ENCODE data around the gene ARHGEF10L.

GRCh38 chr1:17539477-17540254, at the start of gene ARHGEF10L:
- TF ChIP-seq POLR2A (IDR thresholded peaks at IDR 0.05) (peak in 1 of 4 donors; percentile 21), CTCF (IDR thresholded peaks at IDR 0.05) (no peak)
